ENCODE data around the gene CSNK1A1. TPM values are rescaled to one million over a fixed set of nuclear protein-coding genes. Genes with fewer than 3 reads are reported as not detected.

Gene CSNK1A1
- total RNA-seq, 2 donors from 2014 or later = 198 to 214 TPM

GRCh38 chr5:149473441-149473840 is 77.8 kb downstream of the CSNK1A1 start:
- Histone ChIP-seq H3K27ac (ENCODE audit: low read depth, low read length) (no peak overlapping the region), H3K36me3 (ENCODE audit: control insufficient read depth, insufficient read depth, low read length) (no peaks in the 10 kb centered on the region), H3K4me3 (ENCODE audit: low read length) (no peak overlapping the region), H3K9ac (ENCODE audit: extremely low read depth, low read length, poor library complexity, severe bottlenecking) (no peak overlapping the region), H3K27me3 (ENCODE audit: control insufficient read depth, insufficient read depth, low read length, poor library complexity, severe bottlenecking) (no peaks in the 10 kb centered on the region), H3K9me3 (ENCODE audit: control insufficient read depth, low read length) (no peaks in the 10 kb centered on the region), H3K4me1 (ENCODE audit: control insufficient read depth, insufficient read depth, low read length) (no peaks in the 10 kb centered on the region)
- Mint-ChIP-seq H3K9me3 (no peaks in the 10 kb centered on the region), H3K4me3 (no peak overlapping the region), H3K27me3 (ENCODE audit: insufficient read depth) (no peaks in the 10 kb centered on the region), H3K4me1 (peaks cover 7% of the 10 kb centered on the region), H3K27ac (peak overlapping the region; percentile 24), H3K36me3 (ENCODE audit: low read depth) (no peaks in the 10 kb centered on the region)
- TF ChIP-seq, protein P1, sequence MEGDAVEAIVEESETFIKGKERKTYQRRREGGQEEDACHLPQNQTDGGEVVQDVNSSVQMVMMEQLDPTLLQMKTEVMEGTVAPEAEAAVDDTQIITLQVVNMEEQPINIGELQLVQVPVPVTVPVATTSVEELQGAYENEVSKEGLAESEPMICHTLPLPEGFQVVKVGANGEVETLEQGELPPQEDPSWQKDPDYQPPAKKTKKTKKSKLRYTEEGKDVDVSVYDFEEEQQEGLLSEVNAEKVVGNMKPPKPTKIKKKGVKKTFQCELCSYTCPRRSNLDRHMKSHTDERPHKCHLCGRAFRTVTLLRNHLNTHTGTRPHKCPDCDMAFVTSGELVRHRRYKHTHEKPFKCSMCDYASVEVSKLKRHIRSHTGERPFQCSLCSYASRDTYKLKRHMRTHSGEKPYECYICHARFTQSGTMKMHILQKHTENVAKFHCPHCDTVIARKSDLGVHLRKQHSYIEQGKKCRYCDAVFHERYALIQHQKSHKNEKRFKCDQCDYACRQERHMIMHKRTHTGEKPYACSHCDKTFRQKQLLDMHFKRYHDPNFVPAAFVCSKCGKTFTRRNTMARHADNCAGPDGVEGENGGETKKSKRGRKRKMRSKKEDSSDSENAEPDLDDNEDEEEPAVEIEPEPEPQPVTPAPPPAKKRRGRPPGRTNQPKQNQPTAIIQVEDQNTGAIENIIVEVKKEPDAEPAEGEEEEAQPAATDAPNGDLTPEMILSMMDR (conservative IDR thresholded peaks at IDR 0.05) = no peak
- DNase-seq = no peak
- WGBS, 2 experiments (ENCODE audit: insufficient coverage in 1 of 2, insufficient read length in 1 of 2) = 95 to 98% methylated on average over 6 to 7 of the region's 7 CpGs

DNA sequence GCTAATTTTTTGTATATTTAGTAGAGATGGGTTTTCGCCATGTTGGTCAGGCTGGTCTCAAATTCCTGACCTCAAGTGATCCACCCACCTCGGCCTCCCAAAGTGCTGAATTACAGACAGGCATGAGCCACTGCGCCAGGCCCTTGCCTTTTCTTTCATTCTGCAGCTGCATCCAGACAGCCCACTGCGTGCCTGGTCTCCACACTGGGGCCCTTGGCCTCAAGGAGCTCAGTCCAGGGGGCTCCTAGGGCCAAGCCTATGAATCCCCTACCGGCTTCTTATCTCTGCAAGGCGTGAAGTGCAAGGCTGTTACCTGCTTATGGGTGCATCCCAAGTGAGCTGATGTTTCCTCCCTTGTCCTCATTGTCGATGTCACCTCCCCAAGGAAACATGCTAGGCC is 78.8 kb downstream of the CSNK1A1 start:
- Histone ChIP-seq H3K27me3 (ENCODE audit: control insufficient read depth, insufficient read depth, low read length, poor library complexity, severe bottlenecking) (no peaks in the 10 kb centered on the region), H3K27ac (ENCODE audit: low read depth, low read length) (no peak overlapping the region), H3K4me1 (ENCODE audit: control insufficient read depth, insufficient read depth, low read length) (no peaks in the 10 kb centered on the region), H3K9me3 (ENCODE audit: control insufficient read depth, low read length) (no peaks in the 10 kb centered on the region), H3K9ac (ENCODE audit: extremely low read depth, low read length, poor library complexity, severe bottlenecking) (no peak overlapping the region), H3K4me3 (ENCODE audit: low read length) (no peak overlapping the region), H3K36me3 (ENCODE audit: control insufficient read depth, insufficient read depth, low read length) (no peaks in the 10 kb centered on the region)
- Mint-ChIP-seq H3K4me1 (peaks cover 7% of the 10 kb centered on the region), H3K27me3 (ENCODE audit: insufficient read depth) (no peaks in the 10 kb centered on the region), H3K9me3 (no peaks in the 10 kb centered on the region), H3K4me3 (no peak overlapping the region), H3K27ac (no peak overlapping the region), H3K36me3 (ENCODE audit: low read depth) (no peaks in the 10 kb centered on the region)
- TF ChIP-seq, protein P1 (conservative IDR thresholded peaks at IDR 0.05) = no peak
- no peak for DNase-seq
- 90 to 91% methylated on average over 7 of the region's 7 CpGs for WGBS, 2 experiments (ENCODE audit: insufficient coverage in 1 of 2, insufficient read length in 1 of 2)

GRCh38 chr5:149471406-149472183 is 79.6 kb downstream of the CSNK1A1 start:
- Histone ChIP-seq H3K9me3 (ENCODE audit: control insufficient read depth, low read length) (no peaks in the 10 kb centered on the region), H3K4me3 (ENCODE audit: low read length) (no peak overlapping the region), H3K27ac (ENCODE audit: low read depth, low read length) (no peak overlapping the region), H3K36me3 (ENCODE audit: control insufficient read depth, insufficient read depth, low read length) (no peaks in the 10 kb centered on the region), H3K27me3 (ENCODE audit: control insufficient read depth, insufficient read depth, low read length, poor library complexity, severe bottlenecking) (no peaks in the 10 kb centered on the region), H3K4me1 (ENCODE audit: control insufficient read depth, insufficient read depth, low read length) (no peaks in the 10 kb centered on the region), H3K9ac (ENCODE audit: extremely low read depth, low read length, poor library complexity, severe bottlenecking) (no peak overlapping the region)
- TF ChIP-seq, protein P1 (conservative IDR thresholded peaks at IDR 0.05) = no peak
- Mint-ChIP-seq H3K27me3 (ENCODE audit: insufficient read depth) (no peaks in the 10 kb centered on the region), H3K4me3 (no peak overlapping the region), H3K36me3 (ENCODE audit: low read depth) (no peaks in the 10 kb centered on the region), H3K27ac (no peak overlapping the region), H3K4me1 (peaks cover 7% of the 10 kb centered on the region), H3K9me3 (no peaks in the 10 kb centered on the region)
- 90 to 94% methylated on average over 12 to 15 of the region's 15 CpGs for WGBS, 2 experiments (ENCODE audit: insufficient coverage in 1 of 2, insufficient read length in 1 of 2)
- DNase-seq = peak; percentile 67
